GM18502 (cell line): ENCODE data around the gene JPH3.

Experiments used
- ATAC-seq: cut with Tn5 transposase; IDR thresholded peaks from one replicate; pipeline ENCODE4 v1.9.1; 2021; ENCODE audit warnings: mild to moderate bottlenecking; ENCODE audit not compliant: unreplicated experiment, poor library complexity

The JPH3 gene

GRCh38 chr16:87597324-87597830 is 4.9 kb upstream of the JPH3 start:
- ATAC-seq: no peak

- ATAC-seq: no peak
Measured at GRCh38 chr16:87598431-87598830, 3.9 kb upstream of the JPH3 start.

GRCh38 chr16:87600246-87600645 is 2.1 kb upstream of the JPH3 start:
- ATAC-seq: no peak

GRCh38 chr16:87601401-87601981 is 817 bp upstream of the JPH3 start:
- ATAC-seq: no peak

- no peak for ATAC-seq
Measured at GRCh38 chr16:87602821-87603683, 744 bp downstream of the JPH3 start.

GRCh38 chr16:87603684-87604633 is 1.7 kb downstream of the JPH3 start:
- ATAC-seq: no peak

GRCh38 chr16:87604634-87605111 is 2.4 kb downstream of the JPH3 start:
- ATAC-seq: no peak

- ATAC-seq: no peak
Measured at GRCh38 chr16:87607223-87607622, 4.9 kb downstream of the JPH3 start.

GRCh38 chr16:87607871-87608270 is 5.6 kb downstream of the JPH3 start:
- ATAC-seq: no peak

- no peak for ATAC-seq
Measured at GRCh38 chr16:87608400-87608985, 6.2 kb downstream of the JPH3 start.

GRCh38 chr16:87610026-87610425 is 7.7 kb downstream of the JPH3 start:
- no peak for ATAC-seq

- ATAC-seq: no peak
Measured at GRCh38 chr16:87611456-87611855, 9.1 kb downstream of the JPH3 start.

GRCh38 chr16:87613961-87614360 is 11.7 kb downstream of the JPH3 start:
- ATAC-seq: no peak

- ATAC-seq: no peak
Measured at GRCh38 chr16:87615621-87616041, 13.3 kb downstream of the JPH3 start.

- ATAC-seq: no peak
Measured at GRCh38 chr16:87616556-87616955, 14.2 kb downstream of the JPH3 start.

- ATAC-seq: no peak
Measured at GRCh38 chr16:87618216-87618615, 15.9 kb downstream of the JPH3 start.

- ATAC-seq: no peak
Measured at GRCh38 chr16:87619360-87620200, 17.3 kb downstream of the JPH3 start.

GRCh38 chr16:87620201-87620495 is 17.8 kb downstream of the JPH3 start:
- no peak for ATAC-seq

GRCh38 chr16:87621550-87621829 is 19.2 kb downstream of the JPH3 start:
- no peak for ATAC-seq
